ENCODE results near the gene ACAN.

ACAN gene

GRCh38 chr15:88873786-88874185, 70.5 kb downstream of the ACAN start:
- in situ Hi-C loops (cut with HindIII; ENCODE audit: low sequenced_read_pairs), result no loop called here

GRCh38 chr15:88874275-88874674, 71.0 kb downstream of the ACAN start:
- in situ Hi-C loops (cut with HindIII; ENCODE audit: low sequenced_read_pairs), result no loop called here

- in situ Hi-C loops (cut with HindIII; ENCODE audit: low sequenced_read_pairs), result no loop called here
Measured at GRCh38 chr15:88874684-88875083, 71.4 kb downstream of the ACAN start.

- in situ Hi-C loops (cut with HindIII; ENCODE audit: low sequenced_read_pairs), result no loop called here
Measured at GRCh38 chr15:88876573-88876972, 73.3 kb downstream of the ACAN start.

GRCh38 chr15:88877415-88877814, 74.2 kb downstream of the ACAN start:
- in situ Hi-C loops (cut with HindIII; ENCODE audit: low sequenced_read_pairs), result no loop called here

- in situ Hi-C loops (cut with HindIII; ENCODE audit: low sequenced_read_pairs), result no loop called here
Measured at GRCh38 chr15:88877906-88878305, 74.7 kb downstream of the ACAN start.

- in situ Hi-C loops (cut with HindIII; ENCODE audit: low sequenced_read_pairs), result no loop called here
Measured at GRCh38 chr15:88878720-88879184, 75.5 kb downstream of the ACAN start.

- in situ Hi-C loops (cut with HindIII; ENCODE audit: low sequenced_read_pairs), result loop anchor here (5.0 kb wide), 2 partner anchors 34 to 69 kb away; no protein-coding TSS in a partner anchor
Measured at GRCh38 chr15:88880944-88881740, 77.9 kb downstream of the ACAN start.

GRCh38 chr15:88881775-88882174, 78.5 kb downstream of the ACAN start:
- in situ Hi-C loops (cut with HindIII; ENCODE audit: low sequenced_read_pairs), result loop anchor here (5.0 kb wide), 2 partner anchors 34 to 69 kb away; no protein-coding TSS in a partner anchor

GRCh38 chr15:88882785-88883184, 79.5 kb downstream of the ACAN start:
- in situ Hi-C loops (cut with HindIII; ENCODE audit: low sequenced_read_pairs), result loop anchor here (5.0 kb wide), 2 partner anchors 35 to 70 kb away; no protein-coding TSS in a partner anchor

GRCh38 chr15:88887068-88887580, 83.9 kb downstream of the ACAN start:
- in situ Hi-C loops (cut with HindIII; ENCODE audit: low sequenced_read_pairs), result no loop called here

GRCh38 chr15:88888719-88889118, 85.5 kb downstream of the ACAN start:
- in situ Hi-C loops (cut with HindIII; ENCODE audit: low sequenced_read_pairs), result no loop called here

GRCh38 chr15:88890495-88890894, 87.3 kb downstream of the ACAN start:
- in situ Hi-C loops (cut with HindIII; ENCODE audit: low sequenced_read_pairs), result no loop called here

GRCh38 chr15:88891540-88892254, 88.5 kb downstream of the ACAN start:
- in situ Hi-C loops (cut with HindIII; ENCODE audit: low sequenced_read_pairs), result no loop called here

- in situ Hi-C loops (cut with HindIII; ENCODE audit: low sequenced_read_pairs), result no loop called here
Measured at GRCh38 chr15:88894348-88894818, 91.1 kb downstream of the ACAN start.

- in situ Hi-C loops (cut with HindIII; ENCODE audit: low sequenced_read_pairs), result no loop called here
Measured at GRCh38 chr15:88894819-88895767, 91.9 kb downstream of the ACAN start, which contains the start of gene HAPLN3. Gene HAPLN3 (minus strand): TSS chr15:88895544. CDS start chr15:88887298, 8,246 bp downstream.

- in situ Hi-C loops (cut with HindIII; ENCODE audit: low sequenced_read_pairs), result no loop called here
Measured at GRCh38 chr15:88896333-88897033, 93.2 kb downstream of the ACAN start.

- in situ Hi-C loops (cut with HindIII; ENCODE audit: low sequenced_read_pairs), result no loop called here
Measured at GRCh38 chr15:88897142-88897455, 93.9 kb downstream of the ACAN start.

- in situ Hi-C loops (cut with HindIII; ENCODE audit: low sequenced_read_pairs), result no loop called here
Measured at GRCh38 chr15:88897456-88898194, 94.4 kb downstream of the ACAN start.
